Panc1 (cell line): ENCODE results near the gene ARMC3. TPM values are rescaled to one million over a fixed set of nuclear protein-coding genes. Genes with fewer than 3 reads are reported as not detected.

Source experiments
- ATAC-seq: fragments of 200-7000 bp; cut with Tn5 transposase; 2 replicates; pipeline ENCODE4 v1.9.1; 2020; ENCODE audit warnings: mild to moderate bottlenecking, moderate library complexity
- BruUV-seq: library from RNA; stranded (reverse); fragments of 400-500 nt; replicated peaks from 2 replicates; lab custom pipeline; 2021; lab: Mats Ljungman, UMichigan
- CTCF ChIA-PET: fragments of 300-600 bp; sonication (Branson Sonifier 250); formaldehyde crosslinking; loops from one replicate; lab custom pipeline; 2022; ENCODE audit warnings: antibody characterized with exemption; lab: Charles Lee
- POLR2A ChIA-PET: fragments of 300-600 bp; sonication (Branson Sonifier 250); formaldehyde crosslinking; loops from one replicate; lab custom pipeline; 2022; ENCODE audit warnings: antibody characterized with exemption; lab: Charles Lee
- DNase-seq: peaks from one replicate; pipeline ENCODE4 v3.0.0-alpha.2; 2010; ENCODE audit warnings: low read depth, low spot score
- H3K27ac ChIP-seq: 2 replicates; pipeline ENCODE4 v1.5.1; 2011; ENCODE audit warnings: mild to moderate bottlenecking, low read length, inconsistent platforms
- H3K27me3 ChIP-seq: fragments of 200-500 bp; sonication (Bioruptor generic); 2 replicates; pipeline ENCODE4 v1.6.0; 2014; ENCODE audit warnings: low read length, inconsistent platforms; ENCODE audit not compliant: control insufficient read depth, insufficient read depth
- H3K36me3 ChIP-seq: fragments of 200-500 bp; sonication (Bioruptor generic); 2 replicates; pipeline ENCODE4 v1.5.1; 2014; ENCODE audit warnings: inconsistent platforms, mild to moderate bottlenecking, low read length, moderate library complexity; ENCODE audit not compliant: control insufficient read depth, insufficient read depth
- H3K4me1 ChIP-seq: 2 replicates; pipeline ENCODE4 v1.5.1; 2011; ENCODE audit warnings: inconsistent platforms, mild to moderate bottlenecking, low read length, moderate library complexity; ENCODE audit not compliant: control insufficient read depth, insufficient read depth
- H3K4me3 ChIP-seq, 2 experiments: 2 replicates each; pipeline ENCODE4 v1.5.1; 2011 to 2012; ENCODE audit warnings: low read depth in 2 of 2, low read length in 2 of 2, mild to moderate bottlenecking in 2 of 2, inconsistent platforms in 1 of 2, moderate library complexity in 1 of 2
- H3K9me3 ChIP-seq: fragments of 200-500 bp; sonication (Bioruptor generic); 2 replicates; pipeline ENCODE4 v1.5.1; 2014; ENCODE audit warnings: low read depth, mild to moderate bottlenecking, inconsistent platforms, low read length, moderate library complexity; ENCODE audit not compliant: control insufficient read depth, insufficient read depth
- CTCF ChIP-seq: fragments of 450-650 bp; IDR thresholded peaks from 2 replicates; pipeline ENCODE4 v1.5.1; 2017; ENCODE audit warnings: mild to moderate bottlenecking
- POLR2AphosphoS5 ChIP-seq: IDR thresholded peaks from 2 replicates; pipeline ENCODE4 v1.6.1; 2012; ENCODE audit warnings: mild to moderate bottlenecking, low read depth, low read length, moderate library complexity
- REST ChIP-seq, 2 experiments: IDR thresholded peaks; 2 replicates each; pipeline ENCODE4 v1.6.1; 2011 to 2012; ENCODE audit warnings: low read depth in 2 of 2, control low read depth in 1 of 2, low read length in 1 of 2, mild to moderate bottlenecking in 1 of 2, moderate library complexity in 1 of 2; ENCODE audit not compliant: insufficient read depth in 1 of 2
- SIN3A ChIP-seq: IDR thresholded peaks from 2 replicates; pipeline ENCODE4 v1.6.1; 2012; ENCODE audit warnings: low read depth, mild to moderate bottlenecking, low read length, moderate library complexity, borderline replicate concordance; ENCODE audit not compliant: insufficient read depth
- TCF7L2 ChIP-seq: IDR thresholded peaks from 2 replicates; pipeline ENCODE4 v1.6.1; 2011; ENCODE audit warnings: mild to moderate bottlenecking, low read depth, low read length, inconsistent platforms
- in situ Hi-C: cut with HindIII; loops from 2 replicates; pipeline ENCODE4 v1.10.0; 2016; ENCODE audit warnings: low sequenced_read_pairs, low pct_unique_long_range_greater_than_20kb
- intact Hi-C: fragments of 100-400 bp; cut with micrococcal nuclease; formaldehyde crosslinking; loops from one replicate; pipeline ENCODE4 v1.10.0; 2022; ENCODE audit not compliant: unreplicated experiment
- total RNA-seq: library from RNA; stranded (reverse); gene quantifications from one replicate; pipeline ENCODE4 v1.2.1, GENCODE V29; 2021; ENCODE audit not compliant: unreplicated experiment

Gene ARMC3
- total RNA-seq, 1 experiment from 2014 or later: 1.0 TPM

- no peaks in the 10 kb centered on the region for H3K36me3 ChIP-seq
- no peaks in the 10 kb centered on the region for H3K9me3 ChIP-seq
- CTCF ChIA-PET: no interaction called here
- no peak for TF ChIP-seq CTCF
- TF ChIP-seq POLR2AphosphoS5: no peak
- TF ChIP-seq REST (IDR thresholded peaks at IDR 0.05; ENCODE audit: insufficient read depth in 1 of 2, low read depth in 2 of 2, low read length in 1 of 2): no peak
- no peak for TF ChIP-seq SIN3A
- no peak for TF ChIP-seq TCF7L2
- H3K4me1 ChIP-seq: no peaks in the 10 kb centered on the region
- DNase-seq: no peak
- POLR2A ChIA-PET: no interaction called here
- no peak overlapping the region for H3K4me3 ChIP-seq
- no TSS peak for BruUV-seq
- intact Hi-C loops: no loop called here
- ATAC-seq: no peak
- no peak overlapping the region for H3K27ac ChIP-seq
- H3K27me3 ChIP-seq: no peaks in the 10 kb centered on the region; the same call in 1 of the 2 replicates
- in situ Hi-C loops: no loop called here
Measured at GRCh38 chr10:23058366-23058765, 130.5 kb downstream of the ARMC3 start.

GRCh38 chr10:23060918-23061317 lies 133.1 kb downstream of the ARMC3 start:
- no peaks in the 10 kb centered on the region for H3K36me3 ChIP-seq
- no peak for ATAC-seq
- no TSS peak for BruUV-seq
- in situ Hi-C loops: no loop called here
- H3K27ac ChIP-seq: no peak overlapping the region
- no peak overlapping the region for H3K4me3 ChIP-seq
- H3K27me3 ChIP-seq: no peaks in the 10 kb centered on the region; the same call in 1 of the 2 replicates
- TF ChIP-seq TCF7L2 (no peak), SIN3A (no peak), REST (IDR thresholded peaks at IDR 0.05; ENCODE audit: insufficient read depth in 1 of 2, low read depth in 2 of 2, low read length in 1 of 2) (no peak), POLR2AphosphoS5 (no peak)
- DNase-seq: no peak
- 0 out of 2 replicates have a peak, but pooled peaks cover 3% of the 10 kb centered on the region for H3K4me1 ChIP-seq
- ChIA-PET CTCF (no interaction called here), POLR2A (no interaction called here)
- H3K9me3 ChIP-seq: no peaks in the 10 kb centered on the region
- intact Hi-C loops: loop anchor here (10.0 kb wide), 1 partner anchor 1066 kb away; no protein-coding TSS in a partner anchor
